Measurements from ENCODE around the gene SH3BP2. TPM values are rescaled to one million over a fixed set of nuclear protein-coding genes. Genes with fewer than 3 reads are reported as not detected.

SH3BP2 gene
- total RNA-seq, 4 donors from 2014 or later: 26.2 to 109 (median 66.0) TPM

DNA sequence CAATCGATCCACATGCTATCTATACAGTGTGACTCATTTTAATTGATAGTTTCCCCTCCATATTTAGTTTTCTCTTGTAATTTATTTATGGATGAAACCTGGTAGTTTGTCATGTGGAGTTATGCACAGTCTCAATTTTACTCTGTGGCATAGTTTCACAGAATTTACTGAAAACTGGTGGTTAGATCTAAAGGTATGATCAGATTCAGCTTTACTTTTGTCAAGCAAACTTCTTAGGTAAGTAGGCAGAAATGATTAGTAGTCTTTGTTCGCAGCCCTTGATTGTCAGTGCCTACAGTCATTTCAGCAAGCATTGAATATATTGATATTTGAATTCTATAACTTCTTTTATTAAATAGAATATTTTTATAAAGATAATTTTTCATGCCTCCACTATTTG is 53.3 kb downstream of the SH3BP2 start:
- no peak for ATAC-seq (ENCODE audit: low FRiP score)
- no peak for TF ChIP-seq CTCF (IDR thresholded peaks at IDR 0.05)
- no peak for DNase-seq (ENCODE audit: low spot score)

DNA sequence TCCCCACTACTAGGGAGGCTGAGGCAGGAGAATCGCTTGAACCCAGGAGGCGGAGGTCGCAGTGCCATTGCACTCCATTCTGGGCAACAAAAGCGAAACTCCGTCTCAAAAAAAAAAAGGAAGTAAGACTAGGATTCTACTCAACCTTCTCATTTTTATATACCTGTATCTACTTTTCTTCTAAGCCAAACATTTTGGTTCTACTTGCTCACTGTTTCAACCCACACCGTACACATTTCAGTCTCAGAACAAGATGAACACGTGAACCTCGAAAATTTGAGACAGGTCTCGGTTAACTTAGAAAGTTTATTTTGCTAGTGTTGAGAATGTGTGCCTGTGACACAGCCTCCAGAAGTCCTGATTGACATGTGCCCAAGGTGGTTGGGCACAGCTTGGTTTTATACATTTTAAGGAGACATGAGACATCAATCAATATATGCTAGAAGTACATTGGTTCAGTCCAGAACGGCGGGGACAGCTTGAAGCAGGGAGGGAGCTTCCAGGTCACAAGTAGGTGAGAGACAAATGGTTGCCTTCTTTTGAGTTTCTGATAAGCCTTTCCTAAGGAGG is 54.5 kb downstream of the SH3BP2 start:
- no peak for TF ChIP-seq CTCF (IDR thresholded peaks at IDR 0.05)
- DNase-seq (ENCODE audit: low spot score): no peak
- ATAC-seq (ENCODE audit: low FRiP score): no peak

DNA sequence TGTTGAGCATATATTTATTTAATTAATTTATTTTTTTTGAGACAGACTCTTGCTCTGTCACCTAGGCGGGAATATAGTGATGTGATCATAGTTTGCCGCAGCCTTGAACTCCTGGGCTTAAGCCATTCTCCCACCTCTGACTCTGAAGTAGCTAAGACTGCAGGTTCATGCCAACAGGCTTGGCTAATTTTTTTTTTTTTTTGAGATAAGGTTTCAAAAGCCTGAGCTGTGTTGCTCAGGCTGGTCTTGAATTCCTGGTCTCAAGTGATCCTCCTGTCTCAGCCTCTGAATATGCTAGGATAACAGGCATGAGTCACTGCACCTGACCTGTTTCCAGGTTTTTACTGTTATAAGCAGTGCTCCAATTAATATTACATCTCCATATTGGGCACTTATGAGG is 55.6 kb downstream of the SH3BP2 start:
- TF ChIP-seq CTCF (IDR thresholded peaks at IDR 0.05): no peak
- ATAC-seq (ENCODE audit: low FRiP score) (peak; percentile 42), DNase-seq (ENCODE audit: low spot score) (no peak)

- TF ChIP-seq CTCF (IDR thresholded peaks at IDR 0.05): no peak
- no peak for ATAC-seq (ENCODE audit: low FRiP score)
- DNase-seq (ENCODE audit: low spot score): no peak
Measured at GRCh38 chr4:2849267-2850152, 56.6 kb downstream of the SH3BP2 start.

DNA sequence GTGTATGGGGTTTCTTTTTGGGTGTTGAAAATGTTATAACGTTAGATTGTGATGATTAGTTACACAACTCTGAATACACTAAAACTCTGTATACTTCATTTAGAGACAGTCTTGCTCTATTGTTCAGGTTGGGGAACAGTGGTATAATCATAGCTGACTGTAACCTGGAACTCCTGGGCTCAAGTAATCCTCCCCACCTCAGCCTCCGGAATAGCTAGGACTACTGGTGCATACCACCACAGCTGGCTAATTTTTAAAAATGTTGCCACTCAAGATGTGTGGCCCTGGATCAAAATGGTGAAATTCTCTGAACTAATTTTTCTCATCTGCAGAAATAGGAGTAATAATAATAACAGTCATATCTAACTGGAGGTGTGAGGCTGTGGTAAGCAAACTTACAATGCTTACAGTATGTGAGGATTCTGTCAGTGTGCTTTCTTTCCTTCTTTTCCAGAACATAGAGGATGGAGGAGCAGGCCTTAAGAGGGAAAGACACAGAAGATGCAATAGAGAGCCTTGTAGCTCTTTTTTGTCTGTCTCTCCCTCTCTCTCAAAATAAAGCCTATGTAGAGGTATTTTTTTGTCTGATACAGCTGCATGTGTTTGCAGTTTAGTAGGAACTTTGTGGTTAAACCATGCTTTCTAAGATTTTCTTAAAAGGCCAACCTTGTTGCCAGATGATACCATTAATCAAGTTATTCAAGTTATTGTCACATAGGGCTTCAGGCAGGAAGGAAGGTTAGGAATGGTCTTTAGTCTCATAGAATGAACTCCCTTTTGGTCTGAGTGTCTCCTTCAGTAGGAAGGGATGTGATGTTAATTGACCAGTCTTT is 58.3 kb downstream of the SH3BP2 start:
- DNase-seq (ENCODE audit: low spot score) (no peak), ATAC-seq (ENCODE audit: low FRiP score) (no peak)
- no peak for TF ChIP-seq CTCF (IDR thresholded peaks at IDR 0.05)

GRCh38 chr4:2852481-2852921 is 59.6 kb downstream of the SH3BP2 start:
- no peak for ATAC-seq (ENCODE audit: low FRiP score)
- no peak for TF ChIP-seq CTCF (IDR thresholded peaks at IDR 0.05)
- DNase-seq (ENCODE audit: low spot score): no peak

All from omental fat pad (tissue), 4 donors.